ENCODE results near the gene KANK4.

DNA sequence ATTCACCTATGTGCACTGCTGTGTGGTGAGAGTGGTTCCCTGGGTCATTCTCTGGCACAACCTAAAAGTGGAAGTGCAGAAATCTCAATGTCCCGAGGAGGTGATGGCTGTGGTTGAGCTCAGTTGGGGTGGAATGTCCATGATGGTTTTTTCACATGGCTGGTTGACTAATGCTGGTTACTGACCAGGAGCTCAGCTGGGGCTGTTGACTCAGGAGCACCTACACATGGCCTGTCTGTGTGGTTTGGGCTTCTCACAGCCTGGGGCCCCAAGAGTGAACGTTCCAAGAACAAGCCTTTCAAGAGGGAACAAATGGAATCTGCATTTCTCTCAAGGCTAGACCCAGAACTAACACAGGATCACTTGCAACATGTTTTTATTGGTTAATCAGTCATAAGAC, 6.4 kb upstream of the KANK4 start:
- TF ChIP-seq, protein P1, sequence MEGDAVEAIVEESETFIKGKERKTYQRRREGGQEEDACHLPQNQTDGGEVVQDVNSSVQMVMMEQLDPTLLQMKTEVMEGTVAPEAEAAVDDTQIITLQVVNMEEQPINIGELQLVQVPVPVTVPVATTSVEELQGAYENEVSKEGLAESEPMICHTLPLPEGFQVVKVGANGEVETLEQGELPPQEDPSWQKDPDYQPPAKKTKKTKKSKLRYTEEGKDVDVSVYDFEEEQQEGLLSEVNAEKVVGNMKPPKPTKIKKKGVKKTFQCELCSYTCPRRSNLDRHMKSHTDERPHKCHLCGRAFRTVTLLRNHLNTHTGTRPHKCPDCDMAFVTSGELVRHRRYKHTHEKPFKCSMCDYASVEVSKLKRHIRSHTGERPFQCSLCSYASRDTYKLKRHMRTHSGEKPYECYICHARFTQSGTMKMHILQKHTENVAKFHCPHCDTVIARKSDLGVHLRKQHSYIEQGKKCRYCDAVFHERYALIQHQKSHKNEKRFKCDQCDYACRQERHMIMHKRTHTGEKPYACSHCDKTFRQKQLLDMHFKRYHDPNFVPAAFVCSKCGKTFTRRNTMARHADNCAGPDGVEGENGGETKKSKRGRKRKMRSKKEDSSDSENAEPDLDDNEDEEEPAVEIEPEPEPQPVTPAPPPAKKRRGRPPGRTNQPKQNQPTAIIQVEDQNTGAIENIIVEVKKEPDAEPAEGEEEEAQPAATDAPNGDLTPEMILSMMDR (IDR thresholded peaks at IDR 0.05) = no peak
- TF ChIP-seq POLR2A (IDR thresholded peaks at IDR 0.05) = no peak

All from testis (tissue), 2 donors.